GM12878 (cell line): ENCODE data around the gene KAZN. TPM values are rescaled to one million over a fixed set of nuclear protein-coding genes. Genes with fewer than 3 reads are reported as not detected.

Experiments
- BCL11A ChIP-seq: IDR thresholded peaks from 2 replicates; pipeline ENCODE4 v1.6.1; 2011; ENCODE audit warnings: low read depth, low read length
- BHLHE40 ChIP-seq, 2 experiments: fragments of 450-650 bp in 1 of 2; IDR thresholded peaks; 2 replicates each; pipeline ENCODE4 v1.6.1; 2011 to 2017; ENCODE audit warnings: low read depth in 2 of 2, borderline replicate concordance in 1 of 2, improper control_type of control experiment in 1 of 2, low read length in 1 of 2, mild to moderate bottlenecking in 1 of 2
- CEBPB ChIP-seq, 2 experiments: fragments of 150-350 bp in 1 of 2; IDR thresholded peaks; 2 replicates each; pipeline ENCODE4 v1.6.1; 2012 to 2014; ENCODE audit warnings: low read depth in 2 of 2, low read length in 2 of 2, borderline replicate concordance in 1 of 2, inconsistent platforms in 1 of 2
- CHD2 ChIP-seq: IDR thresholded peaks from 2 replicates; pipeline ENCODE4 v1.6.1; 2011; ENCODE audit warnings: low read depth, low read length, improper control_type of control experiment, borderline replicate concordance
- JUNB ChIP-seq: IDR thresholded peaks from 2 replicates; pipeline ENCODE4 v1.6.1; 2016; ENCODE audit warnings: antibody characterized with exemption, mild to moderate bottlenecking
- MTA3 ChIP-seq: IDR thresholded peaks from 2 replicates; pipeline ENCODE4 v1.6.1; 2012; ENCODE audit warnings: low read length, inconsistent platforms, borderline replicate concordance
- POLR2AphosphoS5 ChIP-seq: IDR thresholded peaks from 2 replicates; pipeline ENCODE4 v1.6.1; 2011; ENCODE audit warnings: mild to moderate bottlenecking, low read length, inconsistent platforms
- RAD21 ChIP-seq: IDR thresholded peaks from 2 replicates; pipeline ENCODE4 v1.6.1; 2011; ENCODE audit warnings: mild to moderate bottlenecking, low read depth, low read length, moderate library complexity; ENCODE audit not compliant: insufficient read depth
- RELA ChIP-seq: fragments of 450-650 bp; IDR thresholded peaks from 2 replicates; pipeline ENCODE4 v1.8.0; 2014; ENCODE audit warnings: borderline replicate concordance; ENCODE audit not compliant: partially characterized antibody
- SMARCA5 ChIP-seq: fragments of 450-650 bp; IDR thresholded peaks from 2 replicates; pipeline ENCODE4 v1.6.1; 2017; ENCODE audit warnings: mild to moderate bottlenecking
- SP1 ChIP-seq: IDR thresholded peaks from one replicate; pipeline ENCODE4 v1.6.1; 2011; ENCODE audit warnings: low read depth, low read length
- SPI1 ChIP-seq: IDR thresholded peaks from 2 replicates; pipeline ENCODE4 v1.6.1; 2011; ENCODE audit warnings: low read depth, mild to moderate bottlenecking, low read length, moderate library complexity, borderline replicate concordance; ENCODE audit not compliant: insufficient read depth
- STAT1 ChIP-seq: fragments of 450-650 bp; conservative IDR thresholded peaks from 2 replicates; pipeline ENCODE4 v1.6.1; 2014; ENCODE audit warnings: antibody characterized with exemption, mild to moderate bottlenecking
- ZBED1 ChIP-seq: IDR thresholded peaks from 2 replicates; pipeline ENCODE4 v1.6.1; 2016; ENCODE audit warnings: borderline replicate concordance
- ZNF274 ChIP-seq: IDR thresholded peaks from one replicate; pipeline ENCODE4 v1.8.0; 2011; ENCODE audit not compliant: insufficient read length, insufficient read depth
- ZSCAN29 ChIP-seq: fragments of 450-650 bp; IDR thresholded peaks from 2 replicates; pipeline ENCODE4 v1.6.1; 2017; ENCODE audit warnings: mild to moderate bottlenecking, moderate library complexity
- polyA plus RNA-seq, 11 experiments: library from polyadenylated mRNA; depleted of rRNA in 4 of 11; unstranded in 6 of 11; stranded (reverse) in 5 of 11; fragments of >200 nt; fragmentation: Nextera tagmentation in 4 of 11; fragmentation: Illumina TruSeq in 1 of 11; extraction: Ambion mirVana in 4 of 11; extraction: Trizol in 1 of 11; gene quantifications; 1 replicate in 1 of 11; 2 replicates in 10 of 11; pipeline versions ENCODE4 v1.2.1 to v1.2.3, GENCODE V29; 2011 to 2016; ENCODE audit warnings: inconsistent platforms in 2 of 11, missing spikeins in 2 of 11, low read depth in 1 of 11
- total RNA-seq, 4 experiments: library from RNA; depleted of rRNA in 3 of 4; stranded (reverse); fragments of >200 nt in 3 of 4; fragmentation: Illumina TruSeq in 1 of 4; extraction: Trizol in 1 of 4; gene quantifications; 2 replicates each; pipeline versions ENCODE4 v1.2.1 to v1.2.3, GENCODE V29; 2013 to 2021
- TF ChIP-seq, protein P1 (sequence below): fragments of 450-650 bp; IDR thresholded peaks from 2 replicates; pipeline ENCODE4 v1.6.1; 2017; ENCODE audit warnings: mild to moderate bottlenecking, moderate library complexity
- TF ChIP-seq, protein P2 (sequence below): fragments of 450-650 bp; IDR thresholded peaks from 2 replicates; pipeline ENCODE4 v1.6.1; 2017; ENCODE audit warnings: low read depth, mild to moderate bottlenecking, moderate library complexity
- TF ChIP-seq, protein P3 (sequence below): fragments of 450-650 bp; IDR thresholded peaks from 2 replicates; pipeline ENCODE4 v1.6.1; 2018; ENCODE audit warnings: borderline replicate concordance, mild to moderate bottlenecking; ENCODE audit not compliant: partially characterized antibody
- TF ChIP-seq, protein P4 (sequence below), 3 experiments: IDR thresholded peaks in 2 of 3; conservative IDR thresholded peaks in 1 of 3; 2 replicates each; pipeline ENCODE4 v1.5.1; 2011; ENCODE audit warnings: low read depth in 3 of 3, low read length in 3 of 3, mild to moderate bottlenecking in 3 of 3, control low read depth in 2 of 3, moderate library complexity in 2 of 3, inconsistent platforms in 1 of 3, mixed read lengths in 1 of 3; ENCODE audit not compliant: control insufficient read depth in 2 of 3, insufficient read depth in 1 of 3; ENCODE audit errors: extremely low read depth in 1 of 3

The KAZN gene
- total and polyA plus RNA-seq, 10 of the 15 experiments (the other 5 are each of a cell fraction or from before 2014, with no cell fraction given), result 0.72 to 4.0 (median 1.2) TPM

DNA sequence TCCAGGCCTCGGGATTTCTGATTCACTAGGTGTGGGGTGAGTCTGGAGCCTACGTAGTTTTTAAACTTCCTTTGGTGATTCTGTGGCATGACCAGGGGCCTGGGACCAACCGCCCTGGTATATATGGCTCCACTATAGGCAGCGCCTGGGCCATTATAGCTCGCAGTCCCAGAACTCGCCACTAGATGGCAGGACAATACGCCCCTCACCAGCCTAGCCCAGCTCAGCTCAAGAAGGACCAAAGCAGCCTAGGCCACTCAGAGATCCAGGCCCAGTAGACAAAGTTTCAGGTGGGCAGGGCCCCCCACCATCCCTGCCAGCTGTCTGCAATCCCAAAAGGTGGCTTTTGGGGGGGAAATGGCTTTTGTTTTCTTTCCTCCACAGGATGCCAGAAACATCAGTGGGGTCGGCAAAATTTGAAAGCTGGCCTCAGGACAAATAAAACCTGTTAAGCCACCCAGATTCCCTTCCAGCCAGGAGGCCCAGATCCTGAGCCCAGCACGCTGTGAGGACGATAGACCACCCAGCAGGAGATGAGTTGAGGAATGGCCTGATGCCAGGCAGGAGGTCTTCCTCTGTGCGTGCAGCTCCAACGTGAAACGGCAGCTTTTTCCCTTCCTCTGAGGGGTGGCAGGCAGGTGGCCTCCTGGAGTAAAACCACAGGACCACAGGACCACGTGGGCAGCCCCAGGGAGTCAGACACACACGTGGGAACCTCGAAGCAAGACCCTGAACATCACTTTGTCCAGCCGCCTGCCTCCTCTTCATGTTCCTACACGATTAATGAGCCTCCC is 530.2 kb downstream of the KAZN start (continued):
- peak; percentile 38 for TF ChIP-seq SP1
- TF ChIP-seq, protein P1, sequence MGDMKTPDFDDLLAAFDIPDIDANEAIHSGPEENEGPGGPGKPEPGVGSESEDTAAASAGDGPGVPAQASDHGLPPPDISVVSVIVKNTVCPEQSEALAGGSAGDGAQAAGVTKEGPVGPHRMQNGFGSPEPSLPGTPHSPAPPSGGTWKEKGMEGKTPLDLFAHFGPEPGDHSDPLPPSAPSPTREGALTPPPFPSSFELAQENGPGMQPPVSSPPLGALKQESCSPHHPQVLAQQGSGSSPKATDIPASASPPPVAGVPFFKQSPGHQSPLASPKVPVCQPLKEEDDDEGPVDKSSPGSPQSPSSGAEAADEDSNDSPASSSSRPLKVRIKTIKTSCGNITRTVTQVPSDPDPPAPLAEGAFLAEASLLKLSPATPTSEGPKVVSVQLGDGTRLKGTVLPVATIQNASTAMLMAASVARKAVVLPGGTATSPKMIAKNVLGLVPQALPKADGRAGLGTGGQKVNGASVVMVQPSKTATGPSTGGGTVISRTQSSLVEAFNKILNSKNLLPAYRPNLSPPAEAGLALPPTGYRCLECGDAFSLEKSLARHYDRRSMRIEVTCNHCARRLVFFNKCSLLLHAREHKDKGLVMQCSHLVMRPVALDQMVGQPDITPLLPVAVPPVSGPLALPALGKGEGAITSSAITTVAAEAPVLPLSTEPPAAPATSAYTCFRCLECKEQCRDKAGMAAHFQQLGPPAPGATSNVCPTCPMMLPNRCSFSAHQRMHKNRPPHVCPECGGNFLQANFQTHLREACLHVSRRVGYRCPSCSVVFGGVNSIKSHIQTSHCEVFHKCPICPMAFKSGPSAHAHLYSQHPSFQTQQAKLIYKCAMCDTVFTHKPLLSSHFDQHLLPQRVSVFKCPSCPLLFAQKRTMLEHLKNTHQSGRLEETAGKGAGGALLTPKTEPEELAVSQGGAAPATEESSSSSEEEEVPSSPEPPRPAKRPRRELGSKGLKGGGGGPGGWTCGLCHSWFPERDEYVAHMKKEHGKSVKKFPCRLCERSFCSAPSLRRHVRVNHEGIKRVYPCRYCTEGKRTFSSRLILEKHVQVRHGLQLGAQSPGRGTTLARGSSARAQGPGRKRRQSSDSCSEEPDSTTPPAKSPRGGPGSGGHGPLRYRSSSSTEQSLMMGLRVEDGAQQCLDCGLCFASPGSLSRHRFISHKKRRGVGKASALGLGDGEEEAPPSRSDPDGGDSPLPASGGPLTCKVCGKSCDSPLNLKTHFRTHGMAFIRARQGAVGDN, result no peak
- no peak for TF ChIP-seq ZNF274
- 0 out of 4 replicates have a peak, but pooled peaks of 1 of the 2 experiments have one; percentile 40 for TF ChIP-seq BHLHE40 (IDR thresholded peaks at IDR 0.05; ENCODE audit: borderline replicate concordance in 1 of 2, low read depth in 2 of 2, low read length in 1 of 2)
- TF ChIP-seq MTA3, result no peak
- no peak for TF ChIP-seq ZBED1
- TF ChIP-seq SMARCA5, result 0 out of 2 replicates have a peak, but pooled peaks have one; percentile 18
- no peak for TF ChIP-seq RELA
- TF ChIP-seq, protein P2, sequence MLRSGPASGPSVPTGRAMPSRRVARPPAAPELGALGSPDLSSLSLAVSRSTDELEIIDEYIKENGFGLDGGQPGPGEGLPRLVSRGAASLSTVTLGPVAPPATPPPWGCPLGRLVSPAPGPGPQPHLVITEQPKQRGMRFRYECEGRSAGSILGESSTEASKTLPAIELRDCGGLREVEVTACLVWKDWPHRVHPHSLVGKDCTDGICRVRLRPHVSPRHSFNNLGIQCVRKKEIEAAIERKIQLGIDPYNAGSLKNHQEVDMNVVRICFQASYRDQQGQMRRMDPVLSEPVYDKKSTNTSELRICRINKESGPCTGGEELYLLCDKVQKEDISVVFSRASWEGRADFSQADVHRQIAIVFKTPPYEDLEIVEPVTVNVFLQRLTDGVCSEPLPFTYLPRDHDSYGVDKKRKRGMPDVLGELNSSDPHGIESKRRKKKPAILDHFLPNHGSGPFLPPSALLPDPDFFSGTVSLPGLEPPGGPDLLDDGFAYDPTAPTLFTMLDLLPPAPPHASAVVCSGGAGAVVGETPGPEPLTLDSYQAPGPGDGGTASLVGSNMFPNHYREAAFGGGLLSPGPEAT, result no peak
- TF ChIP-seq BCL11A, result no peak
- TF ChIP-seq RAD21, result peak; percentile 95
- TF ChIP-seq POLR2AphosphoS5, result no peak
- TF ChIP-seq, protein P3, sequence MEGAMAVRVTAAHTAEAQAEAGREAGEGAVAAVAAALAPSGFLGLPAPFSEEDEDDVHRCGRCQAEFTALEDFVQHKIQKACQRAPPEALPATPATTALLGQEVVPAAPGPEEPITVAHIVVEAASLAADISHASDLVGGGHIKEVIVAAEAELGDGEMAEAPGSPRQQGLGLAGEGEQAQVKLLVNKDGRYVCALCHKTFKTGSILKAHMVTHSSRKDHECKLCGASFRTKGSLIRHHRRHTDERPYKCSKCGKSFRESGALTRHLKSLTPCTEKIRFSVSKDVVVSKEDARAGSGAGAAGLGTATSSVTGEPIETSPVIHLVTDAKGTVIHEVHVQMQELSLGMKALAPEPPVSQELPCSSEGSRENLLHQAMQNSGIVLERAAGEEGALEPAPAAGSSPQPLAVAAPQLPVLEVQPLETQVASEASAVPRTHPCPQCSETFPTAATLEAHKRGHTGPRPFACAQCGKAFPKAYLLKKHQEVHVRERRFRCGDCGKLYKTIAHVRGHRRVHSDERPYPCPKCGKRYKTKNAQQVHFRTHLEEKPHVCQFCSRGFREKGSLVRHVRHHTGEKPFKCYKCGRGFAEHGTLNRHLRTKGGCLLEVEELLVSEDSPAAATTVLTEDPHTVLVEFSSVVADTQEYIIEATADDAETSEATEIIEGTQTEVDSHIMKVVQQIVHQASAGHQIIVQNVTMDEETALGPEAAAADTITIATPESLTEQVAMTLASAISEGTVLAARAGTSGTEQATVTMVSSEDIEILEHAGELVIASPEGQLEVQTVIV, result no peak
- no peak for TF ChIP-seq ZSCAN29
- TF ChIP-seq JUNB, result no peak
- no peak for TF ChIP-seq CEBPB (IDR thresholded peaks at IDR 0.05; ENCODE audit: borderline replicate concordance in 1 of 2, low read depth in 2 of 2, low read length in 2 of 2)
- TF ChIP-seq STAT1, result no peak; the same call in 1 of the 2 replicates
- TF ChIP-seq CHD2, result no peak
- TF ChIP-seq SPI1, result no peak
- TF ChIP-seq, protein P4, sequence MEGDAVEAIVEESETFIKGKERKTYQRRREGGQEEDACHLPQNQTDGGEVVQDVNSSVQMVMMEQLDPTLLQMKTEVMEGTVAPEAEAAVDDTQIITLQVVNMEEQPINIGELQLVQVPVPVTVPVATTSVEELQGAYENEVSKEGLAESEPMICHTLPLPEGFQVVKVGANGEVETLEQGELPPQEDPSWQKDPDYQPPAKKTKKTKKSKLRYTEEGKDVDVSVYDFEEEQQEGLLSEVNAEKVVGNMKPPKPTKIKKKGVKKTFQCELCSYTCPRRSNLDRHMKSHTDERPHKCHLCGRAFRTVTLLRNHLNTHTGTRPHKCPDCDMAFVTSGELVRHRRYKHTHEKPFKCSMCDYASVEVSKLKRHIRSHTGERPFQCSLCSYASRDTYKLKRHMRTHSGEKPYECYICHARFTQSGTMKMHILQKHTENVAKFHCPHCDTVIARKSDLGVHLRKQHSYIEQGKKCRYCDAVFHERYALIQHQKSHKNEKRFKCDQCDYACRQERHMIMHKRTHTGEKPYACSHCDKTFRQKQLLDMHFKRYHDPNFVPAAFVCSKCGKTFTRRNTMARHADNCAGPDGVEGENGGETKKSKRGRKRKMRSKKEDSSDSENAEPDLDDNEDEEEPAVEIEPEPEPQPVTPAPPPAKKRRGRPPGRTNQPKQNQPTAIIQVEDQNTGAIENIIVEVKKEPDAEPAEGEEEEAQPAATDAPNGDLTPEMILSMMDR (IDR thresholded peaks at IDR 0.05 in 2 of 3, conservative IDR thresholded peaks at IDR 0.05 in 1 of 3; ENCODE audit: control insufficient read depth in 2 of 3, extremely low read depth in 1 of 3, insufficient read depth in 1 of 3, low read depth in 3 of 3, low read length in 3 of 3), result peak; percentile 92 to 96 (median 93)
